Measurements from ENCODE around the gene CRYAB. TPM values are rescaled to one million over a fixed set of nuclear protein-coding genes. Genes with fewer than 3 reads are reported as not detected.

Gene CRYAB
- total and polyA plus RNA-seq, 4 donors: 0.33 to 8.6 (median 3.6) TPM

- WGBS: 96% methylated on average over 4 of the region's 4 CpGs
- no peaks in the 10 kb centered on the region for H3K36me3 ChIP-seq (ENCODE audit: control insufficient read depth in 4 of 4, insufficient read depth in 3 of 4, low read depth in 1 of 4, low read length in 3 of 4)
- no peak overlapping the region for H3K27ac ChIP-seq (ENCODE audit: low read depth in 1 of 2, low read length in 2 of 2)
Measured at GRCh38 chr11:111954154-111954553, 42.6 kb upstream of the CRYAB start.

GRCh38 chr11:111951565-111951964 lies 40.0 kb upstream of the CRYAB start:
- DNase-seq (ENCODE audit: low spot score): no peak
- peaks cover 0 to 3% (median 0%) of the 10 kb centered on the region in 4 donors for H3K4me1 ChIP-seq (ENCODE audit: control insufficient read depth in 4 of 4, insufficient read depth in 4 of 4, low read length in 3 of 4)
- H3K36me3 ChIP-seq (ENCODE audit: control insufficient read depth in 4 of 4, insufficient read depth in 3 of 4, low read depth in 1 of 4, low read length in 3 of 4): no peaks in the 10 kb centered on the region
- H3K4me3 ChIP-seq (ENCODE audit: low read depth in 1 of 3, low read length in 3 of 3): no peak overlapping the region
- no peaks in the 10 kb centered on the region for H3K27me3 ChIP-seq (ENCODE audit: control insufficient read depth in 4 of 4, insufficient read depth in 4 of 4, low read length in 3 of 4)
- 97% methylated on average over 3 of the region's 3 CpGs for WGBS
- H3K9ac ChIP-seq (ENCODE audit: low read depth in 1 of 2, low read length in 2 of 2): no peak overlapping the region
- no peaks in the 10 kb centered on the region for H3K9me3 ChIP-seq (ENCODE audit: control insufficient read depth in 4 of 4, low read length in 3 of 4)
- H3K27ac ChIP-seq (ENCODE audit: low read depth in 1 of 2, low read length in 2 of 2): no peak overlapping the region
- TF ChIP-seq FOXA1 (IDR thresholded peaks at IDR 0.05) (no peak), EGR1 (IDR thresholded peaks at IDR 0.05; ENCODE audit: low read depth in 2 of 2) (no peak), NR2F2 (IDR thresholded peaks at IDR 0.05) (no peak), TAF1 (conservative IDR thresholded peaks at IDR 0.05) (no peak), GABPA (IDR thresholded peaks at IDR 0.05 in 1 of 2, conservative IDR thresholded peaks at IDR 0.05 in 1 of 2) (no peak), CTCF (IDR thresholded peaks at IDR 0.05; ENCODE audit: low read depth, low read length, missing input control) (no peak), RAD21 (IDR thresholded peaks at IDR 0.05) (no peak)
- TF ChIP-seq, protein P1, sequence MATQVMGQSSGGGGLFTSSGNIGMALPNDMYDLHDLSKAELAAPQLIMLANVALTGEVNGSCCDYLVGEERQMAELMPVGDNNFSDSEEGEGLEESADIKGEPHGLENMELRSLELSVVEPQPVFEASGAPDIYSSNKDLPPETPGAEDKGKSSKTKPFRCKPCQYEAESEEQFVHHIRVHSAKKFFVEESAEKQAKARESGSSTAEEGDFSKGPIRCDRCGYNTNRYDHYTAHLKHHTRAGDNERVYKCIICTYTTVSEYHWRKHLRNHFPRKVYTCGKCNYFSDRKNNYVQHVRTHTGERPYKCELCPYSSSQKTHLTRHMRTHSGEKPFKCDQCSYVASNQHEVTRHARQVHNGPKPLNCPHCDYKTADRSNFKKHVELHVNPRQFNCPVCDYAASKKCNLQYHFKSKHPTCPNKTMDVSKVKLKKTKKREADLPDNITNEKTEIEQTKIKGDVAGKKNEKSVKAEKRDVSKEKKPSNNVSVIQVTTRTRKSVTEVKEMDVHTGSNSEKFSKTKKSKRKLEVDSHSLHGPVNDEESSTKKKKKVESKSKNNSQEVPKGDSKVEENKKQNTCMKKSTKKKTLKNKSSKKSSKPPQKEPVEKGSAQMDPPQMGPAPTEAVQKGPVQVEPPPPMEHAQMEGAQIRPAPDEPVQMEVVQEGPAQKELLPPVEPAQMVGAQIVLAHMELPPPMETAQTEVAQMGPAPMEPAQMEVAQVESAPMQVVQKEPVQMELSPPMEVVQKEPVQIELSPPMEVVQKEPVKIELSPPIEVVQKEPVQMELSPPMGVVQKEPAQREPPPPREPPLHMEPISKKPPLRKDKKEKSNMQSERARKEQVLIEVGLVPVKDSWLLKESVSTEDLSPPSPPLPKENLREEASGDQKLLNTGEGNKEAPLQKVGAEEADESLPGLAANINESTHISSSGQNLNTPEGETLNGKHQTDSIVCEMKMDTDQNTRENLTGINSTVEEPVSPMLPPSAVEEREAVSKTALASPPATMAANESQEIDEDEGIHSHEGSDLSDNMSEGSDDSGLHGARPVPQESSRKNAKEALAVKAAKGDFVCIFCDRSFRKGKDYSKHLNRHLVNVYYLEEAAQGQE (IDR thresholded peaks at IDR 0.05): no peak
- TF ChIP-seq, protein P2, sequence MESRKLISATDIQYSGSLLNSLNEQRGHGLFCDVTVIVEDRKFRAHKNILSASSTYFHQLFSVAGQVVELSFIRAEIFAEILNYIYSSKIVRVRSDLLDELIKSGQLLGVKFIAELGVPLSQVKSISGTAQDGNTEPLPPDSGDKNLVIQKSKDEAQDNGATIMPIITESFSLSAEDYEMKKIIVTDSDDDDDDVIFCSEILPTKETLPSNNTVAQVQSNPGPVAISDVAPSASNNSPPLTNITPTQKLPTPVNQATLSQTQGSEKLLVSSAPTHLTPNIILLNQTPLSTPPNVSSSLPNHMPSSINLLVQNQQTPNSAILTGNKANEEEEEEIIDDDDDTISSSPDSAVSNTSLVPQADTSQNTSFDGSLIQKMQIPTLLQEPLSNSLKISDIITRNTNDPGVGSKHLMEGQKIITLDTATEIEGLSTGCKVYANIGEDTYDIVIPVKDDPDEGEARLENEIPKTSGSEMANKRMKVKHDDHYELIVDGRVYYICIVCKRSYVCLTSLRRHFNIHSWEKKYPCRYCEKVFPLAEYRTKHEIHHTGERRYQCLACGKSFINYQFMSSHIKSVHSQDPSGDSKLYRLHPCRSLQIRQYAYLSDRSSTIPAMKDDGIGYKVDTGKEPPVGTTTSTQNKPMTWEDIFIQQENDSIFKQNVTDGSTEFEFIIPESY (IDR thresholded peaks at IDR 0.05): no peak

More at GRCh38 chr11:111954154-111954553, 42.6 kb upstream of the CRYAB start:
- no peak for DNase-seq (ENCODE audit: low spot score)
- Histone ChIP-seq H3K4me3 (ENCODE audit: low read depth in 1 of 3, low read length in 3 of 3) (no peak overlapping the region), H3K9ac (ENCODE audit: low read depth in 1 of 2, low read length in 2 of 2) (no peak overlapping the region), H3K27me3 (ENCODE audit: control insufficient read depth in 4 of 4, insufficient read depth in 4 of 4, low read length in 3 of 4) (no peaks in the 10 kb centered on the region), H3K9me3 (ENCODE audit: control insufficient read depth in 4 of 4, low read length in 3 of 4) (no peaks in the 10 kb centered on the region), H3K4me1 (ENCODE audit: control insufficient read depth in 4 of 4, insufficient read depth in 4 of 4, low read length in 3 of 4) (no peaks in the 10 kb centered on the region)
- TF ChIP-seq FOXA1 (IDR thresholded peaks at IDR 0.05): no peak
- TF ChIP-seq EGR1 (IDR thresholded peaks at IDR 0.05; ENCODE audit: low read depth in 2 of 2): no peak
- TF ChIP-seq, protein P2 (IDR thresholded peaks at IDR 0.05): no peak
- TF ChIP-seq TAF1 (conservative IDR thresholded peaks at IDR 0.05): no peak
- no peak for TF ChIP-seq FOXA2 (IDR thresholded peaks at IDR 0.05)
- no peak for TF ChIP-seq YY1 (IDR thresholded peaks at IDR 0.05)
- no peak for TF ChIP-seq SP1 (IDR thresholded peaks at IDR 0.05)
- TF ChIP-seq GABPA (IDR thresholded peaks at IDR 0.05 in 1 of 2, conservative IDR thresholded peaks at IDR 0.05 in 1 of 2): no peak
- TF ChIP-seq MAX (IDR thresholded peaks at IDR 0.05): no peak
- no peak for TF ChIP-seq RXRA (IDR thresholded peaks at IDR 0.05)
- TF ChIP-seq, protein P1 (IDR thresholded peaks at IDR 0.05): no peak
- no peak for TF ChIP-seq NR2F2 (IDR thresholded peaks at IDR 0.05)
- TF ChIP-seq RAD21 (IDR thresholded peaks at IDR 0.05): no peak
- TF ChIP-seq, protein P3, sequence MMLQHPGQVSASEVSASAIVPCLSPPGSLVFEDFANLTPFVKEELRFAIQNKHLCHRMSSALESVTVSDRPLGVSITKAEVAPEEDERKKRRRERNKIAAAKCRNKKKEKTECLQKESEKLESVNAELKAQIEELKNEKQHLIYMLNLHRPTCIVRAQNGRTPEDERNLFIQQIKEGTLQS (IDR thresholded peaks at IDR 0.05): no peak
- TF ChIP-seq JUND (IDR thresholded peaks at IDR 0.05): no peak
